Peyer's patch (tissue), 4 donors: ENCODE data around the gene ZNF385A. TPM values are rescaled to one million over a fixed set of nuclear protein-coding genes. Genes with fewer than 3 reads are reported as not detected.

Source experiments
- DNase-seq, 3 donors: peaks; one replicate each; pipeline ENCODE4 v3.0.0-alpha.2; 2017 to 2019
- H3K27ac ChIP-seq, 4 donors: fragments of 200-600 bp; sonication (generic); one replicate each; pipeline ENCODE4 v1.5.1; 2016 to 2019
- H3K27me3 ChIP-seq, 2 donors: fragments of 200-600 bp; sonication (generic); one replicate each; pipeline ENCODE4 v1.5.1; 2019
- H3K36me3 ChIP-seq, 3 donors: fragments of 200-600 bp; sonication (generic); one replicate each; pipeline ENCODE4 v1.5.1; 2016 to 2019
- H3K4me1 ChIP-seq, 4 donors: fragments of 200-600 bp; sonication (generic); one replicate each; pipeline ENCODE4 v1.5.1; 2016 to 2019
- H3K4me3 ChIP-seq, 4 donors: fragments of 200-600 bp; sonication (generic); 1 replicate in 3 of 4; 2 replicates in 1 of 4; pipeline ENCODE4 v1.5.1; 2016 to 2019; ENCODE audit warnings: mild to moderate bottlenecking in 1 of 4
- H3K9me3 ChIP-seq, 4 donors: fragments of 200-600 bp; sonication (generic); one replicate each; pipeline ENCODE4 v1.5.1; 2016 to 2019; ENCODE audit warnings: mild to moderate bottlenecking in 1 of 4
- POLR2A ChIP-seq, 2 donors: fragments of 450-650 bp; IDR thresholded peaks; one replicate each; pipeline ENCODE4 v1.5.1; 2017; ENCODE audit warnings: antibody characterized with exemption in 2 of 2, mild to moderate bottlenecking in 2 of 2, moderate library complexity in 2 of 2
- total RNA-seq, 4 donors: library from RNA; depleted of rRNA; stranded (reverse); fragments of >200 nt; gene quantifications; one replicate each; pipeline ENCODE4 v1.1.0, GENCODE V29; 2016
- TF ChIP-seq, protein P1 (sequence below), 6 experiments: fragments of 450-650 bp in 4 of 6; fragments of 200-600 bp in 2 of 6; sonication (generic) in 1 of 6; IDR thresholded peaks; one replicate each; pipeline ENCODE4 v1.5.1; 2017 to 2019; ENCODE audit warnings: antibody characterized with exemption in 6 of 6, mild to moderate bottlenecking in 3 of 6, moderate library complexity in 1 of 6

ZNF385A gene
- total RNA-seq, 4 donors from 2014 or later: 7.3 to 28.1 (median 9.7) TPM

DNA sequence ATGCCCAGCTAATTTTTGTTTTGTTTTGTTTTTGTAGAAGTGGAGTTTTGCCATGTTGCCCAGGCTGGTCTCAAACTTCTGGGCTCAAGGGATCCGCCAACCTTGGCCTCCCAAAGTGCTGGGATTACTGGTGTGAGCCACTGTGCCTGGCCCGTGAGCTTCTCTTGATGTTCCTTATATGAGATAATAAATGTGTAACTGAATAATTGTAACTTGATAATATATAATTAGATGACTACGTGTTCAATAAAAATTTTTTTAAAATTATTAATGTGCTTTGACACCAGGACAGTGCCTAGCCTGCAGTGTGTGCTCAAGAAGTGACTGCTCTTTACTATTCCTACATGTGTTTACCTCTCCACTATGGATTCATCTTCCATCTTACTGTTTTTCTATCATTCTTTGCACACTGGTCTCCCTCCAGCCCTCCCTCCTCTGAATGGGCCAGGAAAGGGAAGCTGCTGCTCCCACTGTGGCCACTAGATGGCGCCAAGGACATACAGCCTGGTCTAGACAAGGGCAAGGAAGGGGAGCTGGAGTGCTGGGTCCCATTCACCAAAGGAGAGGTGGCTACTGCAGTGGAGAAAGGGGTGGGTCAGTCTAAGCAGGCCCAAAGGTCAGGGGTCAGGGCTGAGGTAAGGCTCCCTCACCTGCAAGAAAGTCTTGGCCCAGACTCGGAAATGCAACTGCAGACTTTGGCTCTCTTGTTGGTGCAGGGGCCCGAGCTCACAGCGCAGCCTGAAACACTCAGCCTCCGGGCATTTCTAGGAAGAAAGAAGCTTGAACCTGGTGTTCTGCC, 14.7 kb upstream of the ZNF385A start:
- Histone ChIP-seq H3K36me3 (peaks cover 0 to 93% (median 0%) of the 10 kb centered on the region in 3 donors), H3K9me3 (no peaks in the 10 kb centered on the region), H3K4me1 (no peaks in the 10 kb centered on the region), H3K27me3 (no peaks in the 10 kb centered on the region), H3K4me3 (no peak overlapping the region), H3K27ac (no peak overlapping the region)
- DNase-seq: peak; percentile 87 to 93 (median 88)
- TF ChIP-seq, protein P1, sequence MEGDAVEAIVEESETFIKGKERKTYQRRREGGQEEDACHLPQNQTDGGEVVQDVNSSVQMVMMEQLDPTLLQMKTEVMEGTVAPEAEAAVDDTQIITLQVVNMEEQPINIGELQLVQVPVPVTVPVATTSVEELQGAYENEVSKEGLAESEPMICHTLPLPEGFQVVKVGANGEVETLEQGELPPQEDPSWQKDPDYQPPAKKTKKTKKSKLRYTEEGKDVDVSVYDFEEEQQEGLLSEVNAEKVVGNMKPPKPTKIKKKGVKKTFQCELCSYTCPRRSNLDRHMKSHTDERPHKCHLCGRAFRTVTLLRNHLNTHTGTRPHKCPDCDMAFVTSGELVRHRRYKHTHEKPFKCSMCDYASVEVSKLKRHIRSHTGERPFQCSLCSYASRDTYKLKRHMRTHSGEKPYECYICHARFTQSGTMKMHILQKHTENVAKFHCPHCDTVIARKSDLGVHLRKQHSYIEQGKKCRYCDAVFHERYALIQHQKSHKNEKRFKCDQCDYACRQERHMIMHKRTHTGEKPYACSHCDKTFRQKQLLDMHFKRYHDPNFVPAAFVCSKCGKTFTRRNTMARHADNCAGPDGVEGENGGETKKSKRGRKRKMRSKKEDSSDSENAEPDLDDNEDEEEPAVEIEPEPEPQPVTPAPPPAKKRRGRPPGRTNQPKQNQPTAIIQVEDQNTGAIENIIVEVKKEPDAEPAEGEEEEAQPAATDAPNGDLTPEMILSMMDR (IDR thresholded peaks at IDR 0.05): peak; percentile 89 to 98 (median 94)
- TF ChIP-seq POLR2A (IDR thresholded peaks at IDR 0.05): no peak

DNA sequence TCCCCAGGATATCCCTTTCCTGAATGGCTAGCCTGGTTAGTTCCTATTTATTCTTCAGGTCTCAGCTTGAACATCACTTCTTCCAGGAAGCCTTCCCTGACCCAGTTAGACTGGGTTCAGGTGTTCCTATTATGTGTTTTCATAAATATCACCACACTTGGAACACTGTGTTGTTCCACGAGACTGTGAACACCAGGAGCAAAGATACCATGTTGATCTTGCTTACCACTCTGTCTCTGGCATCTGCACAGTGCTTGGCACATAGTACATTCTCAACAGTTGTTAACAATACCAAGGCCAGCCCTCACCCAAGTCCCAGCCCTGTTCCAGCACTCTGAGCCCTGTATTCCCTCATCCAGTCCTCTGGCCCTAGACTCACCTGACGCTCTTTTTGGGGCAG, 13.7 kb upstream of the ZNF385A start:
- DNase-seq: no peak
- Histone ChIP-seq H3K36me3 (peaks cover 0 to 83% (median 0%) of the 10 kb centered on the region in 3 donors), H3K4me1 (no peaks in the 10 kb centered on the region), H3K27me3 (no peaks in the 10 kb centered on the region), H3K4me3 (no peak overlapping the region), H3K9me3 (no peaks in the 10 kb centered on the region), H3K27ac (no peak overlapping the region)
- TF ChIP-seq POLR2A (IDR thresholded peaks at IDR 0.05): no peak
- TF ChIP-seq, protein P1 (IDR thresholded peaks at IDR 0.05): no peak

GRCh38 chr12:54397157-54397556, 12.6 kb upstream of the ZNF385A start:
- Histone ChIP-seq H3K4me1 (no peaks in the 10 kb centered on the region), H3K9me3 (no peaks in the 10 kb centered on the region), H3K27ac (no peak overlapping the region), H3K4me3 (no peak overlapping the region), H3K27me3 (no peaks in the 10 kb centered on the region), H3K36me3 (peaks cover 0 to 73% (median 0%) of the 10 kb centered on the region in 3 donors)
- DNase-seq: no peak
- TF ChIP-seq, protein P1 (IDR thresholded peaks at IDR 0.05): no peak
- no peak for TF ChIP-seq POLR2A (IDR thresholded peaks at IDR 0.05)

- Histone ChIP-seq H3K4me1 (peaks cover 0 to 11% (median 1%) of the 10 kb centered on the region in 4 donors), H3K9me3 (no peaks in the 10 kb centered on the region), H3K4me3 (no peak overlapping the region), H3K27ac (no peak overlapping the region), H3K27me3 (no peaks in the 10 kb centered on the region), H3K36me3 (peaks cover 0 to 57% (median 0%) of the 10 kb centered on the region in 3 donors)
- no peak for DNase-seq
- no peak for TF ChIP-seq POLR2A (IDR thresholded peaks at IDR 0.05)
- TF ChIP-seq, protein P1 (IDR thresholded peaks at IDR 0.05): no peak
Observed at GRCh38 chr12:54395545-54395944, 11.0 kb upstream of the ZNF385A start.

- TF ChIP-seq, protein P1 (IDR thresholded peaks at IDR 0.05): no peak
- Histone ChIP-seq H3K36me3 (peaks cover 0 to 55% (median 0%) of the 10 kb centered on the region in 3 donors), H3K27ac (no peak overlapping the region), H3K27me3 (no peaks in the 10 kb centered on the region), H3K4me3 (no peak overlapping the region), H3K4me1 (peaks cover 0 to 11% (median 1%) of the 10 kb centered on the region in 4 donors), H3K9me3 (no peaks in the 10 kb centered on the region)
- DNase-seq: no peak
Observed at GRCh38 chr12:54394986-54395385, 10.5 kb upstream of the ZNF385A start.
